Germinal center (tissue), 1 donor: ENCODE data around the gene DBN1.

Experiments
- DNase-seq: peaks from one replicate; pipeline ENCODE4 v3.0.0; 2012; ENCODE audit warnings: mixed read lengths, low spot score

Gene DBN1

GRCh38 chr5:177472460-177473442 is 683 bp downstream of the DBN1 start:
- DNase-seq = peak; percentile 60

GRCh38 chr5:177471610-177472356 is 1.7 kb downstream of the DBN1 start:
- no peak for DNase-seq

- no peak for DNase-seq
Observed at GRCh38 chr5:177470759-177471536, 2.5 kb downstream of the DBN1 start.

GRCh38 chr5:177469750-177470525 is 3.5 kb downstream of the DBN1 start:
- no peak for DNase-seq

GRCh38 chr5:177468685-177469628 is 4.5 kb downstream of the DBN1 start:
- DNase-seq = no peak

- DNase-seq = no peak
Observed at GRCh38 chr5:177468329-177468684, 5.1 kb downstream of the DBN1 start.

GRCh38 chr5:177467436-177467835 is 6.0 kb downstream of the DBN1 start:
- DNase-seq = no peak

- DNase-seq = no peak
Observed at GRCh38 chr5:177466861-177467260, 6.6 kb downstream of the DBN1 start.

GRCh38 chr5:177465044-177465443 is 8.4 kb downstream of the DBN1 start:
- no peak for DNase-seq

- DNase-seq = no peak
Observed at GRCh38 chr5:177462021-177462670, 11.3 kb downstream of the DBN1 start.

- no peak for DNase-seq
Observed at GRCh38 chr5:177459819-177460628, 13.4 kb downstream of the DBN1 start.

GRCh38 chr5:177459357-177459756 is 14.1 kb downstream of the DBN1 start:
- no peak for DNase-seq

GRCh38 chr5:177458912-177459350 is 14.5 kb downstream of the DBN1 start:
- DNase-seq = no peak

- DNase-seq = no peak
Observed at GRCh38 chr5:177457852-177458681, 15.4 kb downstream of the DBN1 start.

- DNase-seq = peak; percentile 91
Observed at GRCh38 chr5:177456976-177457851, 16.2 kb downstream of the DBN1 start.

- DNase-seq = no peak
Observed at GRCh38 chr5:177456591-177456964, 16.9 kb downstream of the DBN1 start.
